HG02588 (cell line): ENCODE data around the gene CCDC60.

ENCODE experiments used
- ATAC-seq: cut with Tn5 transposase; IDR thresholded peaks from one replicate; pipeline ENCODE4 v1.9.1; 2021; ENCODE audit warnings: mild to moderate bottlenecking, moderate library complexity; ENCODE audit not compliant: unreplicated experiment

The CCDC60 gene

GRCh38 chr12:119381471-119382235 is 47.1 kb downstream of the CCDC60 start:
- ATAC-seq, result no peak

GRCh38 chr12:119383206-119383605 is 48.7 kb downstream of the CCDC60 start:
- ATAC-seq, result no peak

- ATAC-seq, result no peak
Observed at GRCh38 chr12:119384340-119384739, 49.8 kb downstream of the CCDC60 start.

GRCh38 chr12:119385659-119386058 is 51.1 kb downstream of the CCDC60 start:
- no peak for ATAC-seq

GRCh38 chr12:119389687-119390086 is 55.2 kb downstream of the CCDC60 start:
- ATAC-seq, result no peak

- ATAC-seq, result no peak
Observed at GRCh38 chr12:119391673-119392072, 57.1 kb downstream of the CCDC60 start.

GRCh38 chr12:119393677-119394076 is 59.1 kb downstream of the CCDC60 start:
- no peak for ATAC-seq

- ATAC-seq, result no peak
Observed at GRCh38 chr12:119397540-119397939, 63.0 kb downstream of the CCDC60 start.

- ATAC-seq, result no peak
Observed at GRCh38 chr12:119398190-119398589, 63.7 kb downstream of the CCDC60 start.

GRCh38 chr12:119399301-119399700 is 64.8 kb downstream of the CCDC60 start:
- ATAC-seq, result no peak

- ATAC-seq, result no peak
Observed at GRCh38 chr12:119406308-119406707, 71.8 kb downstream of the CCDC60 start.

- ATAC-seq, result no peak
Observed at GRCh38 chr12:119406811-119407210, 72.3 kb downstream of the CCDC60 start.

GRCh38 chr12:119409043-119409442 is 74.5 kb downstream of the CCDC60 start:
- ATAC-seq, result no peak

GRCh38 chr12:119410396-119410795 is 75.9 kb downstream of the CCDC60 start:
- no peak for ATAC-seq

GRCh38 chr12:119412306-119412705 is 77.8 kb downstream of the CCDC60 start:
- ATAC-seq, result no peak

GRCh38 chr12:119412811-119413794 is 78.6 kb downstream of the CCDC60 start:
- ATAC-seq, result no peak

- ATAC-seq, result no peak
Observed at GRCh38 chr12:119415714-119416113, 81.2 kb downstream of the CCDC60 start.

- ATAC-seq, result no peak
Observed at GRCh38 chr12:119417440-119417839, 82.9 kb downstream of the CCDC60 start.

- ATAC-seq, result no peak
Observed at GRCh38 chr12:119419381-119419780, 84.9 kb downstream of the CCDC60 start.

- ATAC-seq, result no peak
Observed at GRCh38 chr12:119423285-119423684, 88.8 kb downstream of the CCDC60 start.

- no peak for ATAC-seq
Observed at GRCh38 chr12:119425623-119426022, 91.1 kb downstream of the CCDC60 start.

GRCh38 chr12:119431151-119431550 is 96.6 kb downstream of the CCDC60 start:
- no peak for ATAC-seq
